ENCODE measurements around the gene MTFR1L. TPM values are rescaled to one million over a fixed set of nuclear protein-coding genes. Genes with fewer than 3 reads are reported as not detected.
A peak's percentile ranks its signal among the peaks of the same experiment; 100 is the strongest.

The MTFR1L gene
- total RNA-seq, result 10 to 100 TPM; 34.0 to 39.1 TPM

DNA sequence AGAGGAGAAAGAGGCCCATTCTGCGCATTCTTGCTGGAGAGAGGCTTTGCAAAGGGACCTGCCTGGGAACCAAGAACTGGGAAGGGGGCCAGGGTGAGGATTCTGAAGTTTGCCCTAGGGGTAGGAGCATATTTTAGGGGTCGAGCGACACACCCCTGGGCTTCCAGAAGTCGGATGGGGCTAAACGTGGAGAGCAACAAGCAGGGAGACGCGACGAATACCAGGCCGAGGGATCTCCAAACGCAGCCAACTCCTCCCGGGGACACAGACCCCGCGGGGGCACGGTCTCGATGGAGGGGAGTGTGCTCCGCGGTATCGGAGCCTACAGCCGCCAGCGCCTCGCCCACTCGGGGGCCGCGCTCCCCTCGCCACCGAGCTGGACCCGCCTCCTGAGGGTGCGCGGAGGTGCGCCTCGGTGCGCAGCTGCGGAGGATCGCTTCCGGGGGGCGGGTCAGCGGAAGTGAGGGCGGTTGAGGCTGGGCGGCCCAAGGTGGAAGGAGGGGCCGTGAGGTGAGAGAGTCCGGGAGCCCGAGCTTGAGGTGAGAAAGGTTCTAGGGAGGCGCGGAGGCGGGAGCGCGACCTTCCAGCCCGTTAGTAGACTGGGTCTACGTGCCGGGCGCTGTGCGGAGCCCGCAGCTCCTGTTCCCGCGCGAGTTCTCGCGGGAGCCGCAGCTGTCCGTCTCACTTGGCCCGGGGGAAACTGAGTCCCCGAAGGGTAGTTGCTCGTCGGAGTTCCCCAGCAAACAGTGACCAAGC is at the start of gene MTFR1L:
Gene MTFR1L, plus strand, starts transcription at position 464 of the 756 bp plus-strand sequence. CDS start 3,151 bp downstream, outside the sequence.
- H3K36me3 Mint-ChIP-seq (ENCODE audit: insufficient read depth in 2 of 2), result peaks cover 5% of the 10 kb centered on the region in 2 donors
- peak; percentile 89 to 90 for ATAC-seq (replicated peaks in 1 of 2)
- peak within 1 kb of the TSS; percentile 88 for H3K27ac Mint-ChIP-seq
- no peaks in the 10 kb centered on the region for H3K9me3 Mint-ChIP-seq
- peak; percentile 97 to 98 for DNase-seq
- peaks cover 37% of the 10 kb centered on the region for H3K4me1 Mint-ChIP-seq (ENCODE audit: low read depth)
- H3K27me3 Mint-ChIP-seq (ENCODE audit: low read depth), result no peaks in the 10 kb centered on the region
- H3K4me3 Mint-ChIP-seq, result peak within 1 kb of the TSS; percentile 93 to 99

GRCh38 chr1:25770541-25771220 is 49.1 kb upstream of the MTFR1L start:
- peak overlapping the region; percentile 67 for H3K4me3 Mint-ChIP-seq
- H3K9me3 Mint-ChIP-seq, result no peaks in the 10 kb centered on the region
- no peak overlapping the region for H3K27ac Mint-ChIP-seq
- H3K27me3 Mint-ChIP-seq (ENCODE audit: low read depth), result peaks cover 7% of the 10 kb centered on the region
- peaks cover 91% of the 10 kb centered on the region for H3K4me1 Mint-ChIP-seq (ENCODE audit: low read depth)
- peaks cover 0 to 2% of the 10 kb centered on the region in 2 donors for H3K36me3 Mint-ChIP-seq (ENCODE audit: insufficient read depth in 2 of 2)
- DNase-seq (no peak), ATAC-seq (replicated peaks in 1 of 2) (no peak)

DNA sequence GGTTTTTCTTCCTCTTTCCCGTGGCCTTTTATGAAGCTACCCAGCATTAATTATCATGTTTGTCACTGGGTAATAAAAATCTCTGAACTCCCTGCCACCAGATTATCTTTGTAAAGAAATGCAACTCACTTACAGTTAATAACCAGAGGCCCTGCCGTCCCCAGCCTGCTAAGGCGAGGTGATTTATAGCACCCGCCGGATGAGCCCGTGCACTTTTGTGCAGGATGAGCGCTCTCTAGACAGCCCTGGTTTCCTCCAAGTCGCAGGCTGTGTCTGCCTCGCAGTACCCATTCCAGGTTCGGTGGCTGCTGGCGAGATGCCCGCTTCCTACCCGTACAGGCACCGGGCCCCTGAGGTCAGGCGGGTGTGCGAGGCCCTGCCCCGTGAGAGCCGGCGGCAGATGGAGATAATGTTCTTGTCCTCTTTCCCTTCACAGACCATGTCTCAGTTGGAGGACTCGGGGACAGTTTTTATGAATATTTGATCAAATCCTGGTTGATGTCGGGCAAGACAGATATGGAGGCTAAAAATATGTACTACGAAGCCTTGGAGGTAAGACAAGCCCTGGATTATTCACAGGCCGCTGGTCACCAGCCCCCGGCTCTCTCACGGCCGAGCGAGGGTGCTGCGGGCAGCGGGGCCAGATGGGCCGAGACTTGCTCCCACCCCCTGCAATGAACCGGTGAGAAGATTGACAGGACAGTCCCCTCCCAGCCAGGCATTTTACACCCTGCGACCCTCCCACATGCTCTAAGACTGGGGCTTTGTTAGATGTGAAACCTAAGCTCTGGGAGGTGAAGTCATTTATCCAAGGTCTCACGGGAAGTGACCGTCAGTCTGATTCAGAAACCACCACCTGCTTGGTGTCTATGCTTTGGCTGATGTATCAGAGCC is 48.3 kb upstream of the MTFR1L start:
- peak; percentile 38 to 41 for ATAC-seq (replicated peaks in 1 of 2)
- H3K27ac Mint-ChIP-seq, result peak overlapping the region; percentile 32

GRCh38 chr1:25772164-25772563 is 47.6 kb upstream of the MTFR1L start:
- Mint-ChIP-seq H3K27me3 (ENCODE audit: low read depth) (peaks cover 7% of the 10 kb centered on the region), H3K27ac (no peak overlapping the region), H3K4me1 (ENCODE audit: low read depth) (peaks cover 81% of the 10 kb centered on the region), H3K36me3 (ENCODE audit: insufficient read depth in 2 of 2) (peaks cover 0 to 2% of the 10 kb centered on the region in 2 donors), H3K9me3 (no peaks in the 10 kb centered on the region), H3K4me3 (peak overlapping the region; percentile 67)
- no peak for ATAC-seq (replicated peaks in 1 of 2)
- no peak for DNase-seq

More for the DNA sequence above, 48.3 kb upstream of the MTFR1L start:
- Mint-ChIP-seq H3K4me1 (ENCODE audit: low read depth) (peaks cover 87% of the 10 kb centered on the region), H3K27me3 (ENCODE audit: low read depth) (peaks cover 7% of the 10 kb centered on the region), H3K9me3 (no peaks in the 10 kb centered on the region), H3K4me3 (peak overlapping the region; percentile 67), H3K36me3 (ENCODE audit: insufficient read depth in 2 of 2) (peaks cover 0 to 2% of the 10 kb centered on the region in 2 donors)
- peak; percentile 12 to 44 for DNase-seq

GRCh38 chr1:25772692-25773245 is 47.0 kb upstream of the MTFR1L start:
- DNase-seq (no peak), ATAC-seq (replicated peaks in 1 of 2) (no peak)
- Mint-ChIP-seq H3K36me3 (ENCODE audit: insufficient read depth in 2 of 2) (peaks cover 0 to 2% of the 10 kb centered on the region in 2 donors), H3K4me1 (ENCODE audit: low read depth) (peaks cover 81% of the 10 kb centered on the region), H3K4me3 (no peak overlapping the region), H3K27me3 (ENCODE audit: low read depth) (peaks cover 7% of the 10 kb centered on the region), H3K27ac (no peak overlapping the region), H3K9me3 (no peaks in the 10 kb centered on the region)

DNA sequence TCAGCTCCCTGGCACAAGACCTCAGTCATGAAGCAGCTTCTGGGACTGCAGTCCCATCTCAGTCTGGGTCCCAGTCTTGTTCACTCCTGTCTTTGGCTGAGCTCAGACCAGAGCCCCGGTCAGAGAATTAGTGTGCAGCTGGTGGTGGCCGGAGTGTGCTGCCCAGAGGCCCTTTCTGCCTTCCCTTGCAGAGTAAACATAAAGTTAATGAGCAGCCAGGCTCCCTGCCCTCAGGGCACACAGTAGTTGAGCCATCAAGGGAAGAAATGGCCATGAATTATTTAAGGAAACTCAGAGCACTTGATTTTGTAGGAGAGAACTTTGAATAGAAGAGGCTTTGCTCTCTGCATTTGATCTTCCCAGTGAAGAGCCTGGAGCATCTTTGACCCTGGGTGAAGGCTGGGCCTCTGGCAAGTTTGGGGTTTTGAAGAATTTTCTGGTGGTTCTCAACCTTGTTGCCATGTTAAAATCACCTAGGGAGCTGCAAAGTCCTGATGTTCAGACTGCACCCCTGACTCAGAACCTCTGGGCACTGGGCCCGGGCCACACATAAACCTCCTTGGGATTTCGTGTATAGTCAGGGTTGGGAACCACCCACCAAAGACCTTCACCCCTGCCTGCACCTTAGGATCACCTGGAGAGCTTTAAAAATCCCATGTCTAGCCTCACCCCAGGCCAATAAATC is 46.2 kb upstream of the MTFR1L start:
- Mint-ChIP-seq H3K4me1 (ENCODE audit: low read depth) (peaks cover 80% of the 10 kb centered on the region), H3K9me3 (no peaks in the 10 kb centered on the region), H3K36me3 (ENCODE audit: insufficient read depth in 2 of 2) (peaks cover 0 to 2% of the 10 kb centered on the region in 2 donors), H3K4me3 (peak overlapping the region; percentile 59 to 74), H3K27me3 (ENCODE audit: low read depth) (peaks cover 7% of the 10 kb centered on the region), H3K27ac (no peak overlapping the region)
- no peak for DNase-seq
- no peak for ATAC-seq (replicated peaks in 1 of 2)

DNA sequence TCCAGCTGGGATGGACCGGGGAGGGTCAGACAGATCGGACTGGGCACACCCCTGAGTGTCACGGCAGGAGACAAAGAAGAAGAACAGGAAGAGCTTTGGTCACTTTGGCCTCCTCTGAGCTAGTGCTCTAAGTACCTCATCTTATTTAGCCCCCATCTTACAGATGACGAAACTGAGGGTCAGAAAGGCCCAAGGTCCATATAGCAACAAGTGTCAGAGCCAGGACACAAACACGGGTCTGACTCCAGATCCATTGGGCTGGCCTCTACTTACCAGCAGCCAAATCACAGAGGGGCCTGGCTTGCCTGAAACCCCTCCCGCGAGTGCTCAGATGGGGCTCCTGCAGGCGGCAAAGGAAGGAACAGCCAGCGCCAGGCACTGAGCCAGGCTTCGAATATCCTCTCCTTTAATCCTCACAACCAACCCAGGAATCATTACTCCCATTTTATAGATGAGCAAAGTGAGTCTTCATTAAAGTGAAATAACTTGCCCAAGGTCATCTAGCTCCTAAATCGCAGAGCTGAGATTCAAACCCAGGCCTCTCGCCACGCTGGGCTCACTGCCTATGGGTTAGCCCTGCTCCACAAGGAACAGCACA is 45.4 kb upstream of the MTFR1L start:
- no peak for DNase-seq
- peak overlapping the region; percentile 59 to 74 for H3K4me3 Mint-ChIP-seq
- ATAC-seq (replicated peaks in 1 of 2), result no peak
- no peaks in the 10 kb centered on the region for H3K9me3 Mint-ChIP-seq
- peaks cover 0 to 2% of the 10 kb centered on the region in 2 donors for H3K36me3 Mint-ChIP-seq (ENCODE audit: insufficient read depth in 2 of 2)
- H3K27ac Mint-ChIP-seq, result no peak overlapping the region
- peaks cover 73% of the 10 kb centered on the region for H3K4me1 Mint-ChIP-seq (ENCODE audit: low read depth)
- H3K27me3 Mint-ChIP-seq (ENCODE audit: low read depth), result peaks cover 7% of the 10 kb centered on the region

DNA sequence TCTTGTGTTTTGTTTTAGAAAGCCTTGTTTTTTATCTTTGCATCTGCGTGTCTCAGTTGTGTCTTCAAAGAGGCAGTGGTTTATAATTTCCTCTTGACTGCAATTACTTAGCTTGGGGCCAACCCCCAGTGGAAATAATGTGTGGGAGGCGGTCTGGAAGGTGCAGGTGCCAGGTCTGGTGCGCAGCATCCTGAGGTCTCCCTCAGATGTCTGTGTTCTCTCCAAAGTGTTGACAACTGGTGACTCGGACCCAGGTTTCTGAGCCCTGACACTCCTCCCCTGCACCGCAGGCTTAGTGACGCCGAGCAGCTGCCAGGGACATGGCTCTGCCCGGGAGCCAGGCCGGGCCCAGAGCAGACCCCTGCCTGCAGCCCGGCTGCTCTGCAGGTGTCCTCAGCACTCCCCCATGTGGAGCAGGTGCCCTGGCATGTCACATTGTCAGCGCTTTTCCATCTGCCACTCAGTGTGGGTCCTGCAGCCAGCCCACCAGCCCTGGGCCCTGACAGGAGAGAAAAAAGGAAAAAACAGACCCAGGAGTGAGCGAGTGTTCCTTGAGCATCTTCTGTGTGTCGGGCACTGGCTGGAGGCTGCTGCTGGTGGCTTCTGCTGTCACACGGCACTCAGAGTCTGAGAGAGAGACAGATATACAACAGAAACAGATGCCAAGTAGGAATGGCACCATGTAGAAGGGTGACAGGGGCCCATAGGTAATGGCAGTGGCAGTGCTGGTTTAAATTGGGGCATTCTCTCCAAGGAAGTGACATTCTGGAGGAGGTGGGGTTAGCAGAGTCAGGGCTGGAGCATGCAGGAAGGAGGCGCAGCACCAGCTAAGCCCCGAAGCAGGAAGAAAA is 44.6 kb upstream of the MTFR1L start:
- Mint-ChIP-seq H3K36me3 (ENCODE audit: insufficient read depth in 2 of 2) (peaks cover 0 to 2% of the 10 kb centered on the region in 2 donors), H3K27ac (no peak overlapping the region), H3K4me3 (peak overlapping the region; percentile 59 to 74), H3K4me1 (ENCODE audit: low read depth) (peaks cover 67% of the 10 kb centered on the region), H3K27me3 (ENCODE audit: low read depth) (peaks cover 7% of the 10 kb centered on the region), H3K9me3 (no peaks in the 10 kb centered on the region)
- DNase-seq (peak; percentile 78 to 85), ATAC-seq (replicated peaks in 1 of 2) (peak; percentile 87 to 90)

DNA sequence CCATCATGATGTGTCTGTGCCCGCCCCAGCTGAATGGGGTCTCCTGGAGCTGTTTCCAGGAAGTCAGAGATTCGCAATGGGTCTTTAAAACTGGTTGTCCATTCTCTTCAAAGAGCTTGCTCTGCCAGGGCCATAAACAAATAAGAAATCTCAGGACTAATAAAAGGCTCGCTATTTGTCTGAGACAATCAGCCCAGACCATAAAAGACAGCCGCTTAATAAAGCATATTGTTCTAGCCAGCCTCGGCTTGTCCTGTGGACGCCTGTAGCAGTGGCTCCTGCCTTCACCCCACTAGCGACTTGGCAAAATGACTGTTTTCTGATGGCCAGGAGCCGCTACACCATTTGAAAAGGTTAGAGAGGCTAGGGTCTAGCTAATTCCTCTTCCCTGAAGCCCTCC is 40.4 kb upstream of the MTFR1L start:
- no peaks in the 10 kb centered on the region for H3K36me3 Mint-ChIP-seq (ENCODE audit: insufficient read depth in 2 of 2)
- H3K9me3 Mint-ChIP-seq, result no peaks in the 10 kb centered on the region

DNA sequence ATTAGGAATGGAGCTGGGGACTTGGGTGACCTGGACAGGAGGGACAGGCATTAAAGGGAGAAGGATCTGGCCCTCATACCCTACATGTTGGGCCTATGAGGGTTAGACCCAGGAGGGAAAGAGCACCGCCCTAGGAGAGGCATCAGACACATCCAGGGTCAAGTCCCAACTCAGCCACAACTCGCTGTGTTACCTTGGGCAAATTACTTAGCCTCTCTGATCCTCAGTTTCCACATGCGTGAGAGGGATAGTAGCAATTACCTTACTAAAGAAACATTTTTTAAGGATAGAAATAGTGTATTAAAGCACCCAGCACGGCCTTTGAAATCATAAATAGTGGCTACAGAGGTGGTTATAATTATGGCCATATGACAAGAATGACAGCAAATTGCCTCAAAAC is 39.9 kb upstream of the MTFR1L start:
- H3K27me3 Mint-ChIP-seq (ENCODE audit: low read depth), result no peaks in the 10 kb centered on the region
- peaks cover 22% of the 10 kb centered on the region for H3K4me1 Mint-ChIP-seq (ENCODE audit: low read depth)
- H3K27ac Mint-ChIP-seq, result no peak overlapping the region
- H3K9me3 Mint-ChIP-seq, result no peaks in the 10 kb centered on the region
- H3K4me3 Mint-ChIP-seq, result no peak overlapping the region
- DNase-seq (no peak), ATAC-seq (replicated peaks in 1 of 2) (no peak)
- no peaks in the 10 kb centered on the region for H3K36me3 Mint-ChIP-seq (ENCODE audit: insufficient read depth in 2 of 2)

More for the DNA sequence above, 40.4 kb upstream of the MTFR1L start:
- no peak overlapping the region for H3K27ac Mint-ChIP-seq
- peaks cover 27% of the 10 kb centered on the region for H3K4me1 Mint-ChIP-seq (ENCODE audit: low read depth)
- DNase-seq, result no peak
- no peak for ATAC-seq (replicated peaks in 1 of 2)
- no peaks in the 10 kb centered on the region for H3K27me3 Mint-ChIP-seq (ENCODE audit: low read depth)
- H3K4me3 Mint-ChIP-seq, result no peak overlapping the region
